Body of pancreas (tissue), 4 donors: ENCODE data around the gene LRRC49. TPM values are rescaled to one million over a fixed set of nuclear protein-coding genes. Genes with fewer than 3 reads are reported as not detected.

Source experiments
- ATAC-seq: fragments of 150-250 bp; one replicate; pipeline ENCODE4 v1.9.1; 2016
- DNase-seq, 4 donors: peaks; one replicate each; pipeline ENCODE4 v3.0.0-alpha.2; 2019
- H3K27ac ChIP-seq, 4 donors: fragments of 200-600 bp; sonication (generic); 1 replicate in 3 of 4; 2 replicates in 1 of 4; pipeline versions ENCODE4 v1.5.1 to v1.6.1; 2016 to 2019; ENCODE audit warnings: mild to moderate bottlenecking in 1 of 4, mixed read lengths in 1 of 4, moderate library complexity in 1 of 4
- H3K27me3 ChIP-seq, 2 donors: fragments of 200-600 bp; sonication (generic); one replicate each; pipeline ENCODE4 v1.6.0; 2016; ENCODE audit warnings: mild to moderate bottlenecking in 1 of 2
- H3K36me3 ChIP-seq, 2 donors: fragments of 200-600 bp; sonication (generic); replicated peaks in 1 of 2; 2 replicates each; pipeline ENCODE4 v1.5.1; 2016; ENCODE audit warnings: low read depth in 2 of 2; ENCODE audit not compliant: insufficient read depth in 1 of 2
- H3K4me1 ChIP-seq: fragments of 200-600 bp; sonication (generic); one replicate; pipeline ENCODE4 v1.6.0; 2016
- H3K4me3 ChIP-seq, 2 donors: fragments of 200-600 bp; sonication (generic); 1 replicate in 1 of 2; 2 replicates in 1 of 2; pipeline ENCODE4 v1.5.1; 2016 to 2019
- H3K9me3 ChIP-seq, 3 donors: fragments of 200-600 bp; sonication (generic); 1 replicate in 2 of 3; 2 replicates in 1 of 3; pipeline ENCODE4 v1.5.1; 2016
- CTCF ChIP-seq, 7 experiments: fragments of 450-650 bp in 4 of 7; fragments of 200-600 bp in 3 of 7; sonication (generic) in 3 of 7; IDR thresholded peaks; one replicate each; pipeline ENCODE4 v1.5.1; 2016 to 2019; ENCODE audit warnings: antibody characterized with exemption in 7 of 7
- POLR2A ChIP-seq, 3 donors: fragments of 450-650 bp; IDR thresholded peaks; one replicate each; pipeline ENCODE4 v1.6.1; 2016; ENCODE audit warnings: antibody characterized with exemption in 3 of 3, mild to moderate bottlenecking in 2 of 3
- WGBS, 2 donors: methylation state at CpG; one replicate each; pipeline ENCODE4 v1.1.5; 2017; 5-methylcytosine and 5-hydroxymethylcytosine counted together
- intact Hi-C: fragments of 100-400 bp; cut with DNase I; formaldehyde crosslinking; loops from one replicate; pipeline ENCODE4 v1.15.1; 2023
- total RNA-seq, 2 donors: library from RNA; depleted of rRNA; stranded (reverse); fragments of >200 nt; gene quantifications; one replicate each; pipeline ENCODE4 v1.1.0, GENCODE V29; 2016

LRRC49 gene
- total RNA-seq, 2 donors from 2014 or later: 3.0 to 7.3 TPM

GRCh38 chr15:70882361-70882760, 10.3 kb upstream of the LRRC49 start:
- Histone ChIP-seq H3K27ac (no peak overlapping the region), H3K27me3 (no peaks in the 10 kb centered on the region), H3K4me3 (no peak overlapping the region), H3K36me3 (no peaks in the 10 kb centered on the region), H3K9me3 (no peaks in the 10 kb centered on the region), H3K4me1 (no peaks in the 10 kb centered on the region)
- no peak for DNase-seq
- TF ChIP-seq POLR2A (IDR thresholded peaks at IDR 0.05) (no peak), CTCF (IDR thresholded peaks at IDR 0.05) (no peak)
- WGBS, 2 donors: 72 to 91% methylated on average over 2 of the region's 2 CpGs
- no peak for ATAC-seq
- intact Hi-C loops: no loop called here

- 3 to 6% methylated on average over 10 of the region's 10 CpGs for WGBS, 2 donors
- peaks cover 15% of the 10 kb centered on the region for H3K4me1 ChIP-seq
- peak overlapping the region; percentile 42 to 67 (median 64) for H3K27ac ChIP-seq
- H3K4me3 ChIP-seq: peak overlapping the region; percentile 1 to 82
- no peaks in the 10 kb centered on the region for H3K9me3 ChIP-seq
- intact Hi-C loops: no loop called here
- ATAC-seq (no peak), DNase-seq (peak in 1 of 4 donors; percentile 15)
- H3K36me3 ChIP-seq: no peaks in the 10 kb centered on the region
- H3K27me3 ChIP-seq: no peaks in the 10 kb centered on the region
- TF ChIP-seq POLR2A (IDR thresholded peaks at IDR 0.05): no peak
- peak in 5 of 7 experiments; percentile 7 to 47 (median 33) for TF ChIP-seq CTCF (IDR thresholded peaks at IDR 0.05)
Measured at GRCh38 chr15:70892912-70893560, 410 bp downstream of the LRRC49 start.

GRCh38 chr15:70902107-70902506, 9.5 kb downstream of the LRRC49 start:
- H3K4me1 ChIP-seq: no peaks in the 10 kb centered on the region
- ATAC-seq: no peak

GRCh38 chr15:70906842-70907241, 14.2 kb downstream of the LRRC49 start:
- Histone ChIP-seq H3K4me3 (no peak overlapping the region), H3K9me3 (peaks cover 0 to 18% (median 0%) of the 10 kb centered on the region in 3 donors), H3K27me3 (no peaks in the 10 kb centered on the region), H3K36me3 (no peaks in the 10 kb centered on the region), H3K27ac (no peak overlapping the region), H3K4me1 (no peaks in the 10 kb centered on the region)
- DNase-seq: no peak
- TF ChIP-seq CTCF (IDR thresholded peaks at IDR 0.05) (no peak), POLR2A (IDR thresholded peaks at IDR 0.05) (no peak)
- no peak for ATAC-seq
- intact Hi-C loops: no loop called here

More at GRCh38 chr15:70902107-70902506, 9.5 kb downstream of the LRRC49 start:
- TF ChIP-seq CTCF (IDR thresholded peaks at IDR 0.05) (no peak), POLR2A (IDR thresholded peaks at IDR 0.05) (no peak)
- Histone ChIP-seq H3K9me3 (peaks cover 0 to under 1% (median 0%) of the 10 kb centered on the region in 3 donors), H3K27me3 (no peaks in the 10 kb centered on the region), H3K4me3 (no peak overlapping the region), H3K36me3 (no peaks in the 10 kb centered on the region), H3K27ac (no peak overlapping the region)
- DNase-seq: no peak
- intact Hi-C loops: no loop called here
- 96 to 100% methylated on average over 1 of the region's 1 CpG for WGBS, 2 donors
